NCI-H2171 (cell line): ENCODE results near the gene FGFRL1.
A peak's percentile ranks its signal among the peaks of the same experiment; 100 is the strongest.
"Not testable (repeated sequence)": the region's sequence is repeated elsewhere in the genome, so short reads cannot be mapped to it uniquely, and the experiment has no call there.

Experiments
- DNase-seq: peaks from one replicate; lab custom pipeline; 2025; lab: John Stamatoyannopoulos, UW

FGFRL1 gene

GRCh38 chr4:973431-974397 lies 37.7 kb upstream of the FGFRL1 start, which contains the start of gene DGKQ:
DGKQ (minus strand) TSS chr4:973569; CDS start chr4:973482, 87 bp downstream.
- DNase-seq: peak; percentile 24

- DNase-seq: no peak
These were observed 36.8 kb upstream of the FGFRL1 start for GRCh38 chr4:974668-975067.

GRCh38 chr4:976016-976415 lies 35.4 kb upstream of the FGFRL1 start:
- DNase-seq: not testable (repeated sequence)

GRCh38 chr4:978957-979701 lies 32.3 kb upstream of the FGFRL1 start:
- DNase-seq: no peak

- no peak for DNase-seq
These were observed 29.1 kb upstream of the FGFRL1 start for GRCh38 chr4:982291-982690.

- no peak for DNase-seq
These were observed 28.6 kb upstream of the FGFRL1 start for GRCh38 chr4:982814-983213.

GRCh38 chr4:984336-985054 lies 26.9 kb upstream of the FGFRL1 start:
- no peak for DNase-seq

GRCh38 chr4:985123-985830 lies 26.1 kb upstream of the FGFRL1 start:
- DNase-seq: no peak

GRCh38 chr4:986428-986878 lies 25.0 kb upstream of the FGFRL1 start:
- no peak for DNase-seq

GRCh38 chr4:986879-987623 lies 24.4 kb upstream of the FGFRL1 start, which contains the start of gene IDUA:
IDUA (plus strand) TSS chr4:987044; CDS start chr4:987085, 41 bp downstream.
- DNase-seq: peak; percentile 56

- no peak for DNase-seq
These were observed 23.6 kb upstream of the FGFRL1 start for GRCh38 chr4:987624-988513.

GRCh38 chr4:988726-989721 lies 22.4 kb upstream of the FGFRL1 start:
- DNase-seq: peak; percentile 35

GRCh38 chr4:989722-990471 lies 21.5 kb upstream of the FGFRL1 start:
- DNase-seq: no peak

GRCh38 chr4:990746-991367 lies 20.6 kb upstream of the FGFRL1 start:
- no peak for DNase-seq

- no peak for DNase-seq
These were observed 19.8 kb upstream of the FGFRL1 start for GRCh38 chr4:991451-992296.
